Left colon (tissue), 2 donors: Measurements from ENCODE around the gene FRMD4A. TPM values are rescaled to one million over a fixed set of nuclear protein-coding genes. Genes with fewer than 3 reads are reported as not detected.
"Not testable (repeated sequence)": the region's sequence is repeated elsewhere in the genome, so short reads cannot be mapped to it uniquely, and the experiment has no call there.

Experiments used
- ATAC-seq: fragments of 200-7000 bp; cut with Tn5 transposase; one replicate; pipeline ENCODE4 v1.9.1; 2020; ENCODE audit warnings: mild to moderate bottlenecking, moderate library complexity
- DNase-seq, 2 donors: peaks; one replicate each; pipeline ENCODE4 v3.0.0-alpha.2; 2020
- intact Hi-C, 2 donors: fragments of 100-400 bp; cut with DNase I in 1 of 2; cut with micrococcal nuclease in 1 of 2; formaldehyde crosslinking; loops; one replicate each; pipeline versions ENCODE4 v1.11.2 to v1.14.0; 2022; cut with DNase I, micrococcal nuclease
- total RNA-seq, 2 donors: library from RNA; stranded (reverse); fragmentation: NEBNext Ultra II Directional; extraction: Animal tissue kit (Norgen Biotek cat#: 25700); gene quantifications; one replicate each; pipeline ENCODE4 v1.2.1, GENCODE V29; 2021
- donor health status: DM: no; HTN: no; CAD: no.
- donor health status: DM: yes; HTN: yes; CAD: no.

FRMD4A gene
- total RNA-seq, 2 donors from 2014 or later = 5.1 to 11.2 TPM

DNA sequence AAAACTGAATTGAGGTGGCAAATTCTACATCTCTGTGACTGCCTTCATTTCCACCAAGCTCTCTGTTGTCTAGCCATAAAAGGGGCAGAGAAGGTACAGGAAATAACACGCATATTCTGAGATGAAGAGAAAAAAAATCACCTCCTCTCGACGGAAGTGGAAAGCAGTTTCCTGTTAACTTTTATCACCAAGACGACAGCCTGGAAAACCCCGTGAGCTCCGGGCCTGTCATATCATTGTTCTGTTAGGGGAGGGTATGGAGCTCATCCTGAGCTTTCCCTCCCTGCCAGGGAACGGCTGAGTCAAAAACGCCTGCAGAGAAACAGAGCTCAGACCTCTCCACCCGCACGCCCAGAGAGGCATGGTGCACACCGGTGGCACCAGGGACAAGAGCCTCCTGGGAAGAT lies 543.7 kb downstream of the FRMD4A start:
- intact Hi-C loops = loop anchor here in 1 of 2 donors (5.0 kb wide), 1 partner anchor 305 kb away; no protein-coding TSS in a partner anchor
- DNase-seq (peak in 1 of 2 donors; percentile 18), ATAC-seq (peak; percentile 43)

DNA sequence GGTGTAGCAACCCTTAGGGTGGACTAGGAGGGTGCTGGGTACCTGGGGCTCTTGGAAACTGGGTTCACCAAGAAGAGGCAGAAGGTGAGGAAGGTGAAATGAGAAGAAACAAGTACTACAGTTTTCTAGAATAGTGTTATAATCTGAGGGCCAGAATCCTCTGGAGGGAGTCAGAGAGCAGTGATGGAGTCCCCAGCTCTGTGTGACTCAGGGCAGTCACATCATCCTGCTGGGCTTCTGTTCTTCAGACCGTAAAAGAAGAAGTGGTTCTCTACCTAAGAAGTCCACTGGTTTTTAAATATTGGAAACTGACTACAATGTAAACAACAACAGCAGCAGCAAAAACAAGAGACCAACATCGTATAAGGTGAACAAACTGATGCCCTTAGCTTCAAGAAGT lies 546.7 kb downstream of the FRMD4A start:
- ATAC-seq (no peak), DNase-seq (no peak)
- intact Hi-C loops = no loop called here

DNA sequence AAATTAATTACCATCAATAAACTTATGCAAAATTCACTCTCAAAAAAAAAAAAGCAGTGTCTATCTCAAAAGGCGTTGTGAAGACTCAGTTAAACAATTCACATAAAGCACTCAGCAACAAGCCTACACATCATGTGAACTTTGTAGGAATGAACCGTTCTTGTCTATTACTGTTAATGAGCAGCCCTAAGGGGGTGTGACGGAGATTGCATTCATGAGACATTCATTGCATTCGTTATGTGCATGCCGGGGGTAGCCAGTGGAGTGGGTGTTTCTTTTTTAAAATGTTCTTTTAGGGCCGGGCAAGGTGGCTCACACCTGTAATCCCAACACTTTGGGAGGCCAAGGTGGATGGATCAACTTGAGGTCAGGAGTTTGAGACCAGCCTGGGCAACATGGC lies 551.0 kb downstream of the FRMD4A start:
- ATAC-seq (no peak), DNase-seq (no peak)
- intact Hi-C loops = loop anchor here (10.0 kb wide), 2 partner anchors 115 to 165 kb away; no protein-coding TSS in a partner anchor

DNA sequence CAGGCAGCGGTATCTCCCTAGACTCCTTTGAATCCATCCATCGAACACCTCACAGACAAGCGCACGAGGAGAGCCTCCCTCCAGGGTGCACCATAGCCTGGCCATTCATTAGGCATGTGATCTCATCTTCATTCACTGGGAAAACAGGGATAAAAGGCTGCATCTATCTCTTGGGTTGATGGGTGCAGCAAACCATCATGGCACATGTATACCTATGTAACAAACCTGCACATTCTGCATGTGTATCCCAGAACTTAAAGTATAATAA lies 552.1 kb downstream of the FRMD4A start:
- not testable (repeated sequence) for DNase-seq, ATAC-seq
- intact Hi-C loops = loop anchor here (10.0 kb wide), 2 partner anchors 114 to 164 kb away; no protein-coding TSS in a partner anchor

DNA sequence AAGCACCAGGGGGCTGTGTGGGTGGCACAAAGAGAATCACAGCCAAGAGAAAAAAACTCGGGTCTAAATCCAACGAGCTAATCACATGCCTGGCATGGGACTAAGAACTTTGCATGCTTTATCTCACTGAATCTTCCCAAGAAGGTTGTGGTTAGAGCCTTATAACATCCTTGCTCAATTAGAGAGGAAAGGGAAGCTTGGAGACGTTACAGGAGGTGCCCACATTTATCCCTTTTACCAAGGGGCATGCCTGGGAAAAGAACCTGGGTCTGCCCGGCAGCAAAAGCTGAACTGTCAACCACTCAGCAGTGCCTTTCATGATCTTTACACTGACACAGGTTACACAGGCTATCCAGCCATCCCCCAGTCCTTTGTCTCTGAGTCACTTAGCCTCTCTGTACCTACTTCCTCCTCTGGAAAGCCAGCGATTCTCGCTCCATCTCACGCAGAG lies 553.8 kb downstream of the FRMD4A start:
- ATAC-seq = no peak
- no peak for DNase-seq
- intact Hi-C loops = loop anchor here (10.0 kb wide), 2 partner anchors 112 to 162 kb away; no protein-coding TSS in a partner anchor

DNA sequence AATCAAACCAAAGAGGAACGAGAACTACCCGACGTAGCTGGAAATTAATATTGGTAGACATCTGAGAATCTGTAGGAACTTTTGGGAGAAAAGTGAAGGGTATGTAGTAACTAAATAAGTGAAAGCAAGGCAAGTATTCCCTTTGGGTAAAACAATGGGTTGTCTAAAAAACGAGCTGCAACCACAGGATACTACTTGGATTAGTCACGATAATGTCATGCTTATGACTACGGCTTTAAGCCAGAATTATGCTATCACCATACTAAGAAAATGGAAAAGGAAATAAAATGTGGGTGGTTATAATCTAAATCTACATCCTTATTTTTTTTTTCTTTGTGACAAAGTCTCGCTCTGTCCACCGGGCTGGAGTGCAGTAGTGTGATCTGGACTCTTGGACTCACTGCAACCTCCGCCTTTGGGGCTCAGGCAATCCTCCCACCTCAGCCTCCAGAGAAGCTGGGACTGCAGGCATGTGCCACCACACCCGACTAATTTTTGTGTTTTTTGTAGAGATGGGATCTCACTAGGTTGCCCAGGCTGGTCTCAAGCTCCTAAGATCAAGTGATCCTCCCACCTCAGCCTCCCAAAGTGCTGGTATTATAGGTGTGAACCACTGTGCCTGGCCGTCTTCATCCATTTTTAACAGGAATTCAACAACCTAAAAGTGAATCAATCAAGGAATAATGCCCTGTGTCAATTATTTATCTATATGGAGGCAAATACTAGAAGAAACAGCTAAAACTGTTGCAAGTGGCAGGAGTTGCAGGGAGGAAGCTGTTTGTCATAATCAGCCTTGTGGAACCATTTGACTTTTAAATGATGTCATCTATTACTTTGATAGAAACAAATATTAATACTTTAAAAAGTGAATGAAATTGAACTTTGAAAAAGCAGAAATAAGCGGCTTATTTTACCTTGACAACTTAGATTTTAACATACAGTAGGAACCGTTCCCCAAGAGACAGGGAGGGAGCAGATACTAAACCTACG lies 554.6 kb downstream of the FRMD4A start:
- intact Hi-C loops = loop anchor here (10.0 kb wide), 2 partner anchors 111 to 161 kb away; no protein-coding TSS in a partner anchor
- no peak for DNase-seq
- ATAC-seq = no peak

DNA sequence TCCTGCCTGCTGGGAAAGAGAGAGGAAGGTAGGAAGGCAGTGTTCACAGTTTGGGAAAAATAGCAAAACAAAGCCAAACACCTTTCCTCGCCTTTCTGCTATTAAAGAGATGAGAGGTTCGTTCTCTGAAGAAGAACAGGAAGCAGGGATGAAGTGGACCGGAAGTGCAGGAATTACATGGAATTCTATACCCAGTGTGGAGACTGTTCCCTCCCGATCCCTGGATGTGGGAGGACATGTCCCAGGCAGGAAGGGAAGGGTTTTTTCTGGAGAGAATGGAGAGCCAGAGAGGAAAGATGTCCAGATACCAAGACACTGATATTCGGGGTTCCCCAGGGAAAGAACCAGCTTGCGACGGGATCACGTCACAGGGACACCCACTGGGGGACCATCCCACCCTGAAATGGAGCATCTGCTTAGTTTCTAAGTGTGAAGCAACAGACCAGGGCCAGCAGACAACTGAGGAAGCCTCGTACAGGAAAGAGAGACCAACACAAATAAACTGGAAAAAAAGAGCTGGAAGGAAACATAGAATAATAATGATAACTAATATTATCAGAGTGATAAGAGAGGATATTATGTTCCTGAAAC lies 556.3 kb downstream of the FRMD4A start:
- no peak for ATAC-seq
- intact Hi-C loops = loop anchor here (10.0 kb wide), 2 partner anchors 110 to 160 kb away; no protein-coding TSS in a partner anchor
- no peak for DNase-seq

DNA sequence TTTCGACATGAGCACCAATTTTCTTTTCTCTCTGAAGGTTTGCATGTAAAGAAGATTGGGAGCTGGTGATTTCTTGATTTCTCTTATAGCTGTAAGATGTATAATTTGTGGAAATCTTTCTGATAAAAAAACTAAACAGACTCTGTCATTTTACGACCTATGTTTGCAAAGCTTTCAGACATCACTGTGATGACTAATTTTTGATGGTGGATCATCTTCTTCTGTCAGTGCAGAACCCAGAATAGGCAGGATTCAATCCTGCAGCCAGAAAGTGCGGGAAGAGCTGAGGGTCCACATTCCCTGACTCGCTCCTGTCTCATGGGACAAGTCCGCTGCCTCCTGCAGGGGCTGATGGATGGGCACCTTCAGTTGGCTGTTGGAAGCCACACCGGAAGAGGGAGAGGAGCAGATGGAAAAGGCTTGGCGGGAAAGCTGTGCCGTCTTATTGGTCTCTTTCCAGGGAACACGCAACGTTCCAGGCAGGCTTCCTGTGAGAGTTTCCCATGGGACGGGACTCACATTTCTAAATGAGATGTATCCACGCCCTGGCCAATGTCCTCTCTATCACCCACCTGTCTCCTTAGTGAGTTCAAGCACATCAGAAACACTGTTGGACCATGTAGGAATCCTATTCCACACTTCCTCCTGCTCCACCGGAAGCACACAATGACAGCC lies 557.1 kb downstream of the FRMD4A start:
- DNase-seq (no peak), ATAC-seq (no peak)
- intact Hi-C loops = loop anchor here (2.0 to 10.0 kb wide), 3 partner anchors 109 to 159 kb away; no protein-coding TSS in a partner anchor

DNA sequence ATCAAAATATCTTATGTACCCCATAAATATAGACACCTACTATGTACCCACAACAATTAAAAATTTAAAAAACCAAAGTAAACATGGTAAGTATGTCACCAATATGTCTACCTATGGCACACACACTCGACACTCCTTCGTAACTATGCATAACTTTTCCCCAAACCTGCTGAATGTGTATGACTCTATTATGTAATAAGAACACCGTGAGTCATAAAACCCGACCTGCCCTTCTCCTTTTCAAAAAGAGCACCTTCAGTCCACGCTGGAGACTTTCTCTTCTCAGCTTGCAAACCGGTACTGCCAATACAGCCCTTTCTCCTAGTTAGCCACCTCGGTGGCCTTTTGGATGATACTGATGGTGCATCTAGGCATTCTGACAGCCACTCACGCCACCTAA lies 557.7 kb downstream of the FRMD4A start:
- intact Hi-C loops = loop anchor here (2.0 to 10.0 kb wide), 3 partner anchors 108 to 158 kb away; no protein-coding TSS in a partner anchor
- ATAC-seq (peak; percentile 43), DNase-seq (no peak)

DNA sequence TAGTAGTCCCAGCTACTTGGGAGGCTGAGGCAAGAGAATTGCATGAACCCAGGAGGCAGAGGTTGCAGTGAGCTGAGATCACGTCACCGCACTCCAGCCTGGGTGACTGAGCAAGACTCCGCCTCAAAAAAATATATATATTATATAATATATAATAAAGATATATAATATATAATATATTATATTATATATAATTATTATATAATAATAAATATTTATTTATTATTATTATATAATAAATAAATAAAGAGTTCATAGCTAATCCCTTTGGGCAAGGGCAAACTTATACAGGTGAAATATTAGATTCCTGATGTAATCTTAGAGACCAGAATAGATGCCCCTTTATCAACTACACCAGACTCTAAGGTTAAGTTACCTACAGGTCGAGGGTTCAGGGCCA lies 558.7 kb downstream of the FRMD4A start:
- ATAC-seq = no peak
- DNase-seq = no peak
- intact Hi-C loops = loop anchor here (2.0 to 10.0 kb wide), 3 partner anchors 107 to 157 kb away; no protein-coding TSS in a partner anchor

DNA sequence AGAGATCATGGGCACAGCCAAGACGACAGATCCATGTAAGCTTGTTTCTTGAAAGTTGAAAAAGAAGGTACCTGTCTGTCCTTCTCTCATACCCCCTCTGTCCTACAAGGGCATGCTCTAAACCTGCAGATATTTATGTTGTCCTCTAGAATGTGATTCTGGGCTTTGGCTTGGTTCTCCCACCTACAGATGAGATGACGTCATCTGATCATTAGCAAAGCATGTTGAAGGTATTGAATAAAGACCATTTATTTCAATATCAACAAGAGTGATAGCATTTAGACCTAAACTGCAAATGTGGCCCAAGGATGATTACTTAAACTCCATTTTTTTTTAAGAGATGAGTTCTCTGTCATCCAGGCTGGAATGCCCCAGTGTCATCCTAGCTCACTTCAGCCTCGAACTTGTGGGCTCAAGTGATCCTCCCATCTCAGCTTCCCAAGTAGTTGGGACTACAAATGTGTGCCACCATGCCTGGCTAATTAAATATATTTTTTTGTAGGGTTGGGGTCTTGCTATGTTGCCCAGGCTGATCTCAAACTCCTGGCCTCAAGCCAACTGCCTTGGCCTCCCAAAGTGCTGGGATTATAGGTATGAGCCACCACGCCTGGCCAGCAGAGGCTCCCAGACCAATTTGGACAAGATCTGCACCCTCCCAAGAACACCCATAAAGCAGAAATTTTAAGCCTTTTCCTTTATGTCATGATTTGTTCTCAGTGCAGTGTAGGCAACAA lies 559.8 kb downstream of the FRMD4A start:
- no peak for ATAC-seq
- intact Hi-C loops = loop anchor here (10.0 kb wide), 2 partner anchors 106 to 156 kb away; no protein-coding TSS in a partner anchor

DNA sequence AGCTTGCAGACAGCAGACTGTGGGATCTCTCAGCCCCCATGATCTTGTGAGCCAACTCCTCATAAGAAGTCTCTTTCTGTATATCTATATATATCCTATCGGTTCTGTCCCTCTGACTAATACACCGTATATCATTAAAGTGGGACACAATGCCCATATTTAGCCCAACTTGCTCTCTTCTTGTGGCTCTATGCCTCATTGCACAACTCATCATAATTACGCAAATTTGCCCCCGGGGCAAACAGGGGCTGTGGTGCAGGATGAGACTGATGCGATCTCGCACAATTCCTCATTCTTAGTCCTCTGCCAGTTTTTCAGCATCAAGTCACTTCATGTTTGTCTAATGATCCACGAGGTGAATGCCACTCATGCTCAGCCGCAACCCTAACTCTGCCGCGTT lies 560.8 kb downstream of the FRMD4A start:
- intact Hi-C loops = loop anchor here (10.0 kb wide), 2 partner anchors 105 to 155 kb away; no protein-coding TSS in a partner anchor
- DNase-seq (no peak), ATAC-seq (no peak)

More for the DNA sequence above, 559.8 kb downstream of the FRMD4A start:
- DNase-seq = no peak

DNA sequence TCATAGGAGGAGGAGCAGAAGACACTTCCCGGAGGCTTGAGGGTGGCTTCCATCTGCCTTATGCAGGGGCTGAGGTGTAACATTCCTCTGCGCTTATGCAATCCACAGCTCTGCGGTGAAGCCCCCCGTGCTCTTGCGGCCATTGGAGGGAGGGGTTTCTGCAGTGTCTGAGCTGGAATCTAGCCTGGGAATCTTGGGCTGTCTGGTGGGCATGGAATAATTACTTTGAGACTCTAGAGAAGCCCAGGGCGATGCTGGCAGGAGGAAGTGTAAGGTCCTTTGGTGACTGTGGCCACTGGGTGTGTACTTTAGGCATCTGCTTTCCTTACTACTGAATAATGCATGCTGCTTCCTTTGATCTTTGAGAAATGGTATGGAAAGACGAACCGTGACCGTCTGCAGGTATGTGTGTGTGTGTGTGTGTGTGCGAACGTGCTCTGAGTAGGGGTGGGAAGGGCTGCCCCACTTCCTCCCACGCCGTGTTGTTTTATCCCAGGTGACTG lies 563.0 kb downstream of the FRMD4A start:
- DNase-seq = peak in 1 of 2 donors; percentile 23
- intact Hi-C loops = no loop called here
- peak; percentile 71 for ATAC-seq

DNA sequence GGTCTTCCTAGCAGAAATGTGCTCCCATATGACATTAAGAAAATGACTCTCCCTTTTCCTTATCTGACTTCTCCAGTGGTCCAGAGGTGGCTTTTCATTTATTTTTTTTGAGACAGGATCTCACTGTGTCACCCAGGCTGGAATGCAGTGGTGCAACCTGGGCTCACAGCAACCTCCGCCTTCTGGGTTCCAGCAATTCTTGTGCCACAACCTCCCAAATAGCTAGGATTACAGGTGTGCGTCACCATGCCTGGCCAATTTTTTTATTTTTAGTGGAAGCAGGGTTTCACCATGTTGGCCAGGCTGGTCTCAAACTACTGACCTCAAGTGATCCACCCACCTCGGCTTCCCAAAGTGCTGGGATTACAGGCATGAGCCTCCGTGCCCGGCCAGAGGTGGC lies 563.6 kb downstream of the FRMD4A start:
- DNase-seq, intact Hi-C loops, ATAC-seq: not testable (repeated sequence)

DNA sequence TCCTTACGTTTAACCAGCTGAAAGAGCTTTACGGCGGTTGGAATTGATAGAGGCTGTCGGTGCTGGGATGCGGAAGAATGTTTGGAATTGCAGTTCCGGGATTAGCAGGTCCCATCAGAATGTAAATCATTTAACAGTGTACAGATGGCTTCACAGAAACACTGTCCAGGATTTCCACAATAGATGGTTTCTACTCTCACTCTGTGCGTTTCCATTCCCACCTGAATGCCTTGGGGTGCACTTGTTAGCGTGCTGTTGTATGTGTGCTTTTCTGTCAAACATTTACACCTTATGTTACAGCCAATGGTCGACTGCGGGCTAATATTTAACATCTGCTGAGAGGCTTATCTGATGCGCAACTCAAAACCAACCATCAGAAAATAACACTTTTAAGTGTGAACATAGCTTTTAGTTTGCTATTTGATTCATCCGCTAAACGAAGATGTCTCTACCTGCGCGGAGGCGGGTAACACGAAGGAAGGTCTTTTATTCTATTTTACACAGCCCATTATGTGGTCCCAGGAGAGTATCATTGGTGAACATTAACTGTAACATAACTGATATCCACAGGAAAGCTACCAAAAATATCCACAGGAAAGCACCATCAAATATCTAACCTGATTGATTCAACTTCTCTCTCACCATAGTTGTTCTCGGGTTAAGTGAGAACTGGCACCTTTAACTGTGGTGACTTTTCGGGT lies 564.9 kb downstream of the FRMD4A start:
- peak; percentile 85 for ATAC-seq
- intact Hi-C loops = no loop called here
- DNase-seq = peak in 1 of 2 donors; percentile 15

DNA sequence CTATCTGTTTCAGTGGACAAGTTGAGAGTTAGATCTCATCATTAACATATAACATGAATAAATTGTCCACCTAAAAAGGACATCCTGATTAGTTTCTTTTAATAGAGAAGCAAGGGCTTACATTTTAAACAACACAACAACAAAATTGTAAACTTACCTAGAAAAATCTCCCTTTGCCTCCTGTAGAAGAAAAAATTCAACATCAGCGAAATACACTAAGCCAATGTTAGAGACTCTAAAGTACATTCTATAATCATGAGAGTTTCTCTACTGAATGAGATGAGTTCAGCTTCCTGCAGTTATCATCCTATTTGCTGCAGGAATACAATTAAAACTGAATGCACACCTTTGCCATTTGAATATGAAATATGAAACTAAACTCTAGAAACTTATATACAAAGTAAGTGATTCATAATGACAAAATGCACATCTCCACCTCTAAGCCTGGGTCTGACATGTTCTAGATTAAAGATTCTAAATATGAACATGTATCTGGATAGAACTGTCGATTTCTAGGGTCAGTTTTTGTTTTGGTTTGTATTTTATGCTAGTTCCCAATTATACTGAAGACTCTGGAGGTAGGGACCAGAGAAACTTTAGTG lies 569.1 kb downstream of the FRMD4A start:
- no peak for ATAC-seq
- intact Hi-C loops = no loop called here

DNA sequence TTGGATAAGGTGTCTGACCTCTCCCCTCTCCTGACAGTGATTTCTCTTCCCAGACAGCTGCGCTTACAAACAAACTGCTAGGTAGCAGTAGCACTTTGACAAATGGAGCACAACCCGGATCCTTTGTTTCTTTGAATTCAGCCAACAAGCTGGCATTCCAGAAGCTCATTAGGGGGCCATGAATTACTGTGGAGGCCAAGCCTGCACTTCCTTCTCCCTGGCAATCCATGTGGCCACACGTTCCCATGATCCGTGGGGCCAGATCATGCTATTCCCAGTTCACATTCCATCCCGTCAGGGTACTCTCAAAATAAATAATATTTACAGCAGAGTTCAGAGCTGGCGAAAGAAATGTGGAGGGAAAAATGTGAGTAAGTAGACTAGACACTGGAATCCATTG lies 571.6 kb downstream of the FRMD4A start:
- ATAC-seq = no peak

More for the DNA sequence above, 569.1 kb downstream of the FRMD4A start:
- DNase-seq = no peak

More for the DNA sequence above, 571.6 kb downstream of the FRMD4A start:
- intact Hi-C loops = no loop called here
- no peak for DNase-seq
